Upper lobe of right lung (tissue), 1 donor: Measurements from ENCODE around the gene ADISSP. TPM values are rescaled to one million over a fixed set of nuclear protein-coding genes. Genes with fewer than 3 reads are reported as not detected.
A peak's percentile ranks its signal among the peaks of the same experiment; 100 is the strongest.

Source experiments
- ATAC-seq: fragments of 200-7000 bp; cut with Tn5 transposase; one replicate; pipeline ENCODE4 v1.9.1; 2020; ENCODE audit warnings: mild to moderate bottlenecking, moderate library complexity
- DNase-seq: peaks from one replicate; pipeline ENCODE4 v3.0.0-alpha.2; 2020
- H3K27ac ChIP-seq: fragments of 200-600 bp; one replicate; pipeline ENCODE4 v1.8.0; 2022
- H3K27me3 ChIP-seq: fragments of 200-600 bp; one replicate; pipeline ENCODE4 v1.8.0; 2022; ENCODE audit warnings: mild to moderate bottlenecking
- H3K36me3 ChIP-seq: fragments of 200-600 bp; one replicate; pipeline ENCODE4 v1.8.0; 2022
- H3K4me1 ChIP-seq: fragments of 200-600 bp; one replicate; pipeline ENCODE4 v1.8.0; 2022
- H3K4me3 ChIP-seq: fragments of 200-600 bp; one replicate; pipeline ENCODE4 v1.8.0; 2022; ENCODE audit warnings: mild to moderate bottlenecking
- H3K9me3 ChIP-seq: fragments of 200-600 bp; one replicate; pipeline ENCODE4 v1.8.0; 2022
- intact Hi-C: fragments of 100-400 bp; cut with DNase I; formaldehyde crosslinking; loops from one replicate; pipeline ENCODE4 v1.11.0; 2022
- total RNA-seq: library from RNA; stranded (reverse); fragmentation: NEBNext Ultra II Directional; extraction: Animal tissue kit (Norgen Biotek cat#: 25700); gene quantifications from one replicate; pipeline ENCODE4 v1.2.1, GENCODE V29; 2021
- TF ChIP-seq, protein P1 (sequence below): fragments of 200-600 bp; IDR thresholded peaks from one replicate; pipeline ENCODE4 v1.8.0; 2022; ENCODE audit warnings: antibody characterized with exemption
- donor health status: DM: no; HTN: yes; CAD: no; lungs with severe emphysema.

The ADISSP gene
- total RNA-seq, 1 donor from 2014 or later: 23.3 TPM

DNA sequence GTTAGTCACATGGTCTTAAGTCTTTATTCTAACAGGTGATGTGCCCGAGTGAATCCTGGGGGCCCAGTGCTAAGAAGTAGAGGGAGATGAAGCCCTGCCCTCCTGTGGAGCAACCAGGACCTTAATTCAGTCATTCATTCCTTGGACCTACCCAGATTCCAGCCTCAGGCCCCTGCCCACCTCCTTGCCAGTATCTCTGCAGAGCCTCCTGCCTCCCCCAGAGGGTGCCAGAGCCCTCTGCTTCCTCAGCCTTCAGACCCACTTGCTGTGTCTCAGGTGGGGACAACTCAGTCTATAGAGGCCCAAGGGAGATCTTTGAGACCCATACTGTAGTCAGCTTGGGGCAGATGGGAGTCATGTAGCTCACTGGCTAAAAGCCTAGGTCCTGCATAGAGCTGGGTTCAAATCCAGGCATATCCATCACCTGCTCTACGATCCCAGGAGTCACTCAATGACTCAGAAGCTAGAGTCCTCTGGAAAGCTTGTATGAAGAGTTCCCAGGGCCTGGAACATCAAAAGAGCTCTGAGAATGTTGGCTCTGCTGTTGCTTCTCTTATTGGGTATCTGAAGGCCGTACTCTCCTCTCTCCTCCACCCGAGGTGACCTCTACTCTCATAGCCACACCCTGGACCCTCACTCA is 51.2 kb downstream of the ADISSP start:
- intact Hi-C loops: no loop called here
- Histone ChIP-seq H3K9me3 (no peaks in the 10 kb centered on the region), H3K4me3 (no peak overlapping the region), H3K36me3 (no peaks in the 10 kb centered on the region), H3K27me3 (peaks cover 6% of the 10 kb centered on the region), H3K4me1 (peaks cover 4% of the 10 kb centered on the region), H3K27ac (no peak overlapping the region)
- DNase-seq: peak; percentile 60
- ATAC-seq: peak; percentile 54
- TF ChIP-seq, protein P1, sequence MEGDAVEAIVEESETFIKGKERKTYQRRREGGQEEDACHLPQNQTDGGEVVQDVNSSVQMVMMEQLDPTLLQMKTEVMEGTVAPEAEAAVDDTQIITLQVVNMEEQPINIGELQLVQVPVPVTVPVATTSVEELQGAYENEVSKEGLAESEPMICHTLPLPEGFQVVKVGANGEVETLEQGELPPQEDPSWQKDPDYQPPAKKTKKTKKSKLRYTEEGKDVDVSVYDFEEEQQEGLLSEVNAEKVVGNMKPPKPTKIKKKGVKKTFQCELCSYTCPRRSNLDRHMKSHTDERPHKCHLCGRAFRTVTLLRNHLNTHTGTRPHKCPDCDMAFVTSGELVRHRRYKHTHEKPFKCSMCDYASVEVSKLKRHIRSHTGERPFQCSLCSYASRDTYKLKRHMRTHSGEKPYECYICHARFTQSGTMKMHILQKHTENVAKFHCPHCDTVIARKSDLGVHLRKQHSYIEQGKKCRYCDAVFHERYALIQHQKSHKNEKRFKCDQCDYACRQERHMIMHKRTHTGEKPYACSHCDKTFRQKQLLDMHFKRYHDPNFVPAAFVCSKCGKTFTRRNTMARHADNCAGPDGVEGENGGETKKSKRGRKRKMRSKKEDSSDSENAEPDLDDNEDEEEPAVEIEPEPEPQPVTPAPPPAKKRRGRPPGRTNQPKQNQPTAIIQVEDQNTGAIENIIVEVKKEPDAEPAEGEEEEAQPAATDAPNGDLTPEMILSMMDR: peak; percentile 67

DNA sequence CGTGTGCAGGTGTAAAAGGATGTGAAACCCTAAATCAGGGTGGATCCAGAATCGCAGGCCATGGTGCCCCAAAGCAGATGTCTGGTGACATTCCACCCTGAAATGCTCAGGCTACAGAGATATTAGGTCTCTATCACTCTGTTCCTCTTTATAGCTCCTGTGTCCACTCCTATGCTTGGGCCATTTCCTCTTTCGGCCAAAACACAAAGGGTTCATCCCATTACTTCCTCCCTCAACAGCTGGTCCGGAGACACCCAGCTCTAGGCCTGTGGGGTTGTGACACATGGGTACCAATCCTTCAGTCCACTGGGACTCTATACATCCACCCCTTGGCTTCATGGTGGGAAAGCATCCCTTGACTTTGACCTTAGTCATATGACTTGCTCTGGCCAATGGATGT is 53.5 kb downstream of the ADISSP start:
- Histone ChIP-seq H3K27me3 (no peaks in the 10 kb centered on the region), H3K27ac (no peak overlapping the region), H3K36me3 (no peaks in the 10 kb centered on the region), H3K9me3 (no peaks in the 10 kb centered on the region), H3K4me3 (no peak overlapping the region), H3K4me1 (peaks cover 13% of the 10 kb centered on the region)
- TF ChIP-seq, protein P1: no peak
- DNase-seq: no peak
- peak; percentile 73 for ATAC-seq
- intact Hi-C loops: loop anchor here (5.0 kb wide), 1 partner anchor 37 kb away; no protein-coding TSS in a partner anchor

DNA sequence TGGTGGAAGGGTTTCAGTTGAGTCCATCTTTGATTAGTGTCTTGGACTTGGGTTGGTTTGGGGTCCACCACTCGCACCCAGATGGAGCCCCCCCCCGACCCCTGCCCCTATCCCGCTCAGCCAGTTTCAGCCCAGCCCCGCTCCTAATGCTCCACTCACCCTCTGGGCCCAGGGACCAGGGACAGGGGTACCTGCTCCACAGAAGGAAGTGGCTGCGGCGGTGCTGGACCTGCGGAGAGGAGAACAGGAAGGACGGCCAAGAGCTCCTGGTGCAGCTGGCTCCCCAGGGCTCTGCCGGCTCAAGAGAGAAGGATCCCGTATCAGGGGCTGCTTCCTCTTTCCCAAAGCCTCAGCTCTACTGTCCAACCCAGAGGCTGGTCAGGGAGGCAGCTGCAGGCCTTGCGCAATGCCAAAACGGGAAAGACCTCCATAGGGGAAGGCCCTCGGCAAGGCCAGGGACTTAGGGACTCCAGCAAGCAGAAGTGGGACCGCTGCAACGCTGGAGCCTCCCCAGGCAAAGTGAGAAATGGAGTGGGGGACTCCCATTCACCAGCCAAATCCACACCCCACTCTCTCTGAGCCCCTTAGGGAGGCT is 55.2 kb downstream of the ADISSP start, which contains the start of gene SIGLEC1:
TSS of gene SIGLEC1 (minus strand) at position 322 of the 595 bp plus-strand sequence. CDS start 5,472 bp downstream, outside the sequence.
- Histone ChIP-seq H3K27ac (peak within 1 kb of the TSS; percentile 37), H3K4me3 (peak within 1 kb of the TSS; percentile 37), H3K9me3 (no peaks in the 10 kb centered on the region), H3K36me3 (no peaks in the 10 kb centered on the region), H3K27me3 (no peaks in the 10 kb centered on the region), H3K4me1 (peaks cover 13% of the 10 kb centered on the region)
- ATAC-seq (peak; percentile 80), DNase-seq (peak; percentile 87)
- TF ChIP-seq, protein P1: no peak
- intact Hi-C loops: loop anchor here (5.0 kb wide), 1 partner anchor 35 kb away; no protein-coding TSS in a partner anchor

DNA sequence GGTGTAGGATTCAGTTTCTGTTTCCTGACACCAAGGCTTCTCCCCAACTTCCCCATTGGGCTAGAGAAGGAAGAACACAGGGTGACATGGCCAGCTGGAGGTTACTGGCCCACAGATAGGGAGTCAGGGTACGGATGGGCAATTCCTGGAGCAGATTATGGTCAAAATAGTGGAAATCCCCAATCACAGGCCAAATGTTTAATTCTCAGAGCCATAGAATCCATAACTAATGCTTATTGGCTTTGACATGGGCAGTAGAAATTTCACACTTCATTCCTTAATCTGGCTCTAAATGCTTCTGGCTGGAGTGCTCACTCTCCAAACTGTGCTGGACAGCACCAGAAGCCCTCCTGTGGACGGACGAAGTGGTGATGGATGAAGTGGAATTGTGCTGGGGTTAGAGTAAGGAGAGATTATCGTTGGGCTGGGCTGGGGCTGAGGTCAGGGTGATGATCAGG is 56.0 kb downstream of the ADISSP start:
- intact Hi-C loops: loop anchor here (5.0 kb wide), 1 partner anchor 34 kb away; no protein-coding TSS in a partner anchor

DNA sequence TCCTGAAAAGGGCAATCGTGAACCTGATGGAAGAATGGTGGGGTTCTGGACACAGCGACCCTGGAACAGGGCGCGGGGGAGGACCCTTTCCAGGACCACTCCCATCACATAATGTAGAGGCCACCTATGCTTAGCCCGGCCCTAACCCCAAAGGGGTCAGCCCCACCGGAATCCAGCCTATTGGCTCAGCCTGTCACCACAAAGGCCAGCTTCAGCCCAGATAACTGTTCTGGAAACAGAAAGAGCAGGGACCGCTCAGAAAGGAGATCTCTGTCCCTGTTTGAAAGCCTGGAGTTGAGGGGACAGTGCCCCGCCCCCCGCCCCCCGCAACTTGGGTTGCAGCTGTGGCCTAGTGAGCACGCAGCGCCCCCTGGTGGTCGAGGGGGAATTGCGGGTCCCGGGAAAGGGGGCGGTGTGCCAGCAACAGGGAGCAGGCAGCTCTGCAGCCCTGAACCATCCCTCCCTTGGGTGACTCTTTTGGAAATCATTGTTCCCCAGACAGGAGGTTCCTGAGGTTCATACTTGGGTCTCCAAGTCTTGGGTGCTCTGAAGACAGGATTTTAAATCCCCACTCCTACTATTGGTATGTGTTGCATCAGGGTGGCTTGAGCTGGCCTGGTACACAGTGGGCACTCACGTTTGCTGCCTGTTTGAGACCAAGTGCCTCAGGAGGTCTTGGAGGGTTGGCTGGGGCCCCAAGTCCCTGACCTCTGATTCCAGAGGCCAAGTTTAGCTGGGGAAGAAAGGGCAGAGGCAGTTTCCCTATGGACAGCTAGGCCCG is 56.7 kb downstream of the ADISSP start:
- Histone ChIP-seq H3K36me3 (no peaks in the 10 kb centered on the region), H3K27me3 (no peaks in the 10 kb centered on the region), H3K4me3 (peak overlapping the region; percentile 37), H3K9me3 (no peaks in the 10 kb centered on the region), H3K27ac (peak overlapping the region; percentile 37), H3K4me1 (peaks cover 13% of the 10 kb centered on the region)
- TF ChIP-seq, protein P1: peak; percentile 99
- ATAC-seq (peak; percentile 67), DNase-seq (peak; percentile 86)
- intact Hi-C loops: loop anchor here (5.0 kb wide), 1 partner anchor 34 kb away; no protein-coding TSS in a partner anchor

More for the DNA sequence above, 56.0 kb downstream of the ADISSP start:
- ATAC-seq (peak; percentile 55), DNase-seq (peak; percentile 52)
- Histone ChIP-seq H3K4me3 (peak overlapping the region; percentile 37), H3K36me3 (no peaks in the 10 kb centered on the region), H3K9me3 (no peaks in the 10 kb centered on the region), H3K4me1 (peaks cover 13% of the 10 kb centered on the region), H3K27me3 (no peaks in the 10 kb centered on the region), H3K27ac (peak overlapping the region; percentile 37)
- TF ChIP-seq, protein P1: no peak
